Ureter (tissue), 1 donor: ENCODE data around the gene LRP2. TPM values are rescaled to one million over a fixed set of nuclear protein-coding genes. Genes with fewer than 3 reads are reported as not detected.
"Not testable (repeated sequence)": the region's sequence is repeated elsewhere in the genome, so short reads cannot be mapped to it uniquely, and the experiment has no call there.

Source experiments
- DNase-seq: peaks from one replicate; pipeline ENCODE4 v3.0.0-alpha.2; 2020; ENCODE audit warnings: low spot score
- total RNA-seq: library from RNA; stranded (reverse); gene quantifications from one replicate; pipeline ENCODE4 v1.2.4, GENCODE V29; 2023
- donor health status: DM: yes; HTN: yes; CAD: no.

LRP2 gene
- total RNA-seq, result 0.13 TPM

- no peak for DNase-seq
Observed at GRCh38 chr2:169362118-169362893, at the start of gene LRP2. Gene LRP2 (minus strand): TSS chr2:169362534. CDS start chr2:169362399, 135 bp downstream.

GRCh38 chr2:169406891-169407290 lies 44.6 kb upstream of the LRP2 start:
- no peak for DNase-seq

- not testable (repeated sequence) for DNase-seq
Observed at GRCh38 chr2:169399491-169399890, 37.2 kb upstream of the LRP2 start.

GRCh38 chr2:169397697-169398096 lies 35.4 kb upstream of the LRP2 start:
- DNase-seq, result no peak

- no peak for DNase-seq
Observed at GRCh38 chr2:169395821-169396374, 33.6 kb upstream of the LRP2 start.

- DNase-seq, result no peak
Observed at GRCh38 chr2:169393068-169393590, 30.8 kb upstream of the LRP2 start.

GRCh38 chr2:169391236-169391635 lies 28.9 kb upstream of the LRP2 start:
- DNase-seq, result no peak

GRCh38 chr2:169388161-169388560 lies 25.8 kb upstream of the LRP2 start:
- DNase-seq, result no peak

- DNase-seq, result no peak
Observed at GRCh38 chr2:169386722-169387121, 24.4 kb upstream of the LRP2 start.

- DNase-seq, result no peak
Observed at GRCh38 chr2:169384816-169385215, 22.5 kb upstream of the LRP2 start.

- no peak for DNase-seq
Observed at GRCh38 chr2:169372561-169372960, 10.2 kb upstream of the LRP2 start.

GRCh38 chr2:169366066-169366465 lies 3.7 kb upstream of the LRP2 start:
- DNase-seq, result no peak

GRCh38 chr2:169365029-169365480 lies 2.7 kb upstream of the LRP2 start:
- DNase-seq, result no peak

- no peak for DNase-seq
Observed at GRCh38 chr2:169363560-169364150, 1.3 kb upstream of the LRP2 start.

GRCh38 chr2:169362894-169363559 lies 693 bp upstream of the LRP2 start:
- DNase-seq, result no peak

GRCh38 chr2:169361706-169362117 lies 622 bp downstream of the LRP2 start:
- DNase-seq, result no peak

- no peak for DNase-seq
Observed at GRCh38 chr2:169360984-169361705, 1.2 kb downstream of the LRP2 start.

GRCh38 chr2:169358016-169358415 lies 4.3 kb downstream of the LRP2 start:
- DNase-seq, result no peak

GRCh38 chr2:169354244-169354643 lies 8.1 kb downstream of the LRP2 start:
- no peak for DNase-seq

GRCh38 chr2:169351725-169352124 lies 10.6 kb downstream of the LRP2 start:
- no peak for DNase-seq

GRCh38 chr2:169349535-169349934 lies 12.8 kb downstream of the LRP2 start:
- no peak for DNase-seq
